Neural cell (in vitro differentiated cells): Measurements from ENCODE around the gene TCF12. TPM values are rescaled to one million over a fixed set of nuclear protein-coding genes. Genes with fewer than 3 reads are reported as not detected.

Experiments
- H2AFZ ChIP-seq: fragments of 200-600, 300-800 bp; sonication (generic), shearing (Covaris generic); 2 replicates; pipeline ENCODE4 v1.6.0; 2014; ENCODE audit warnings: low read depth, mild to moderate bottlenecking, antibody characterized with exemption, low read length, moderate library complexity
- H3F3A ChIP-seq: fragments of 200-600 bp; shearing (Covaris generic); 2 replicates; pipeline ENCODE4 v1.6.1; 2016; ENCODE audit warnings: mild to moderate bottlenecking, moderate library complexity, mixed read lengths, antibody characterized with exemption, low read length; ENCODE audit not compliant: insufficient read depth, poor library complexity, severe bottlenecking
- H3K27ac ChIP-seq: fragments of 200-600, 300-800 bp; sonication (generic), shearing (Covaris generic); 2 replicates; pipeline ENCODE4 v1.5.1; 2014; ENCODE audit warnings: mild to moderate bottlenecking, low read length, moderate library complexity
- H3K27me3 ChIP-seq: fragments of 300-800, 200-600 bp; sonication (generic), shearing (Covaris generic); 2 replicates; pipeline ENCODE4 v1.6.0; 2014; ENCODE audit warnings: mild to moderate bottlenecking, low read depth, low read length, moderate library complexity; ENCODE audit not compliant: insufficient read depth
- H3K36me3 ChIP-seq: fragments of 300-800, 200-600 bp; sonication (generic), shearing (Covaris generic); 2 replicates; pipeline ENCODE4 v1.5.1; 2014; ENCODE audit warnings: mild to moderate bottlenecking, antibody characterized with exemption, low read length, moderate library complexity; ENCODE audit not compliant: insufficient read depth
- H3K4me2 ChIP-seq: fragments of 300-800, 200-600 bp; sonication (generic), shearing (Covaris generic); 2 replicates; pipeline ENCODE4 v1.6.0; 2014; ENCODE audit warnings: mild to moderate bottlenecking, low read length
- H3K4me3 ChIP-seq: fragments of 300-800, 200-600 bp; sonication (generic), shearing (Covaris generic); 2 replicates; pipeline ENCODE4 v1.5.1; 2014; ENCODE audit warnings: mild to moderate bottlenecking, low read length, moderate library complexity
- H3K79me2 ChIP-seq: fragments of 200-600 bp; shearing (Covaris generic); replicated peaks from 2 replicates; pipeline ENCODE4 v1.6.0; 2014; ENCODE audit warnings: mild to moderate bottlenecking, low read length, moderate library complexity; ENCODE audit not compliant: insufficient read depth
- H3K9ac ChIP-seq: fragments of 300-800, 200-600 bp; sonication (generic), shearing (Covaris generic); 2 replicates; pipeline ENCODE4 v1.6.1; 2016; ENCODE audit warnings: mild to moderate bottlenecking, low read length, mixed read lengths
- H3K9me2 ChIP-seq: fragments of 200-600 bp; shearing (Covaris generic); 2 replicates; pipeline ENCODE4 v1.6.1; 2016; ENCODE audit warnings: mild to moderate bottlenecking, low read length, mixed read lengths; ENCODE audit not compliant: insufficient read depth
- H3K9me3 ChIP-seq: fragments of 200-600, 300-800 bp; sonication (generic), shearing (Covaris generic); 2 replicates; pipeline ENCODE4 v1.6.1; 2016; ENCODE audit warnings: mild to moderate bottlenecking, mixed run types, low read length, moderate library complexity, mixed read lengths
- H4K20me1 ChIP-seq: fragments of 200-600 bp; shearing (Covaris generic); 2 replicates; pipeline ENCODE4 v1.6.1; 2016; ENCODE audit warnings: mild to moderate bottlenecking, mixed run types; ENCODE audit not compliant: insufficient read depth
- CTCF ChIP-seq: fragments of 450-650 bp; IDR thresholded peaks from 2 replicates; pipeline ENCODE4 v1.5.1; 2014; ENCODE audit warnings: antibody characterized with exemption, mild to moderate bottlenecking, moderate library complexity; ENCODE audit not compliant: poor library complexity, severe bottlenecking
- EP300 ChIP-seq: fragments of 450-650 bp; conservative IDR thresholded peaks from 2 replicates; pipeline ENCODE4 v1.6.1; 2014; ENCODE audit warnings: antibody characterized with exemption, mild to moderate bottlenecking, moderate library complexity; ENCODE audit not compliant: poor library complexity, severe bottlenecking
- EZH2 ChIP-seq: fragments of 200-600, 300-800 bp; shearing (Covaris generic), sonication (generic); IDR thresholded peaks from 2 replicates; pipeline ENCODE4 v1.6.1; 2014; ENCODE audit warnings: antibody characterized with exemption, low read length, borderline replicate concordance, mild to moderate bottlenecking; ENCODE audit not compliant: insufficient read depth, poor library complexity, severe bottlenecking
- MXI1 ChIP-seq: fragments of 450-650 bp; conservative IDR thresholded peaks from 2 replicates; pipeline ENCODE4 v1.6.1; 2014; ENCODE audit warnings: antibody characterized with exemption, mild to moderate bottlenecking; ENCODE audit not compliant: poor library complexity, severe bottlenecking
- POLR2AphosphoS5 ChIP-seq: IDR thresholded peaks from 2 replicates; pipeline ENCODE4 v1.6.1; 2012
- RAD21 ChIP-seq: fragments of 450-650 bp; conservative IDR thresholded peaks from 2 replicates; pipeline ENCODE4 v1.6.1; 2014; ENCODE audit warnings: antibody characterized with exemption, mild to moderate bottlenecking, moderate library complexity
- REST ChIP-seq: IDR thresholded peaks from 2 replicates; pipeline ENCODE4 v1.6.1; 2012; ENCODE audit warnings: borderline replicate concordance
- SMC3 ChIP-seq: fragments of 450-650 bp; conservative IDR thresholded peaks from 2 replicates; pipeline ENCODE4 v1.6.1; 2014; ENCODE audit warnings: antibody characterized with exemption, mild to moderate bottlenecking, moderate library complexity; ENCODE audit not compliant: poor library complexity
- TAF1 ChIP-seq: IDR thresholded peaks from 2 replicates; pipeline ENCODE4 v1.6.1; 2012; ENCODE audit warnings: low read depth
- polyA plus RNA-seq: library from polyadenylated mRNA; depleted of rRNA; stranded (reverse); fragments of >200 nt; gene quantifications from 2 replicates; pipeline ENCODE4 v1.2.3, GENCODE V29; 2014

TCF12 gene
- polyA plus RNA-seq, 1 donor from 2014 or later, result 52.7 TPM

GRCh38 chr15:57220205-57220604 lies 301.8 kb downstream of the TCF12 start:
- Histone ChIP-seq H3K36me3 (no peaks in the 10 kb centered on the region), H4K20me1 (no peaks in the 10 kb centered on the region), H2AFZ (no peak overlapping the region), H3K4me2 (no peak overlapping the region), H3K27ac (no peak overlapping the region), H3F3A (no peaks in the 10 kb centered on the region), H3K9me3 (no peaks in the 10 kb centered on the region), H3K9me2 (no peaks in the 10 kb centered on the region), H3K79me2 (peaks cover 50% of the 10 kb centered on the region), H3K9ac (no peak overlapping the region), H3K27me3 (no peaks in the 10 kb centered on the region), H3K4me3 (no peak overlapping the region)
- no peak for TF ChIP-seq TAF1
- no peak for TF ChIP-seq REST
- TF ChIP-seq POLR2AphosphoS5, result no peak
- no peak for TF ChIP-seq SMC3
- TF ChIP-seq MXI1, result no peak
- no peak for TF ChIP-seq EP300
- TF ChIP-seq CTCF, result no peak
- TF ChIP-seq RAD21, result no peak

- no peaks in the 10 kb centered on the region for H3K9me3 ChIP-seq
- H2AFZ ChIP-seq, result no peak overlapping the region
- no peaks in the 10 kb centered on the region for H3K27me3 ChIP-seq
- TF ChIP-seq TAF1, result no peak
- no peak for TF ChIP-seq EZH2
- no peak for TF ChIP-seq POLR2AphosphoS5
- TF ChIP-seq SMC3, result no peak
- no peak for TF ChIP-seq REST
- no peak for TF ChIP-seq EP300
- no peak for TF ChIP-seq CTCF
- no peak for TF ChIP-seq RAD21
- TF ChIP-seq MXI1, result no peak
- H3F3A ChIP-seq, result no peaks in the 10 kb centered on the region
- H3K4me2 ChIP-seq, result no peak overlapping the region
- H4K20me1 ChIP-seq, result no peaks in the 10 kb centered on the region
- peaks cover 50% of the 10 kb centered on the region for H3K79me2 ChIP-seq
- no peaks in the 10 kb centered on the region for H3K36me3 ChIP-seq
- H3K4me3 ChIP-seq, result no peak overlapping the region
- H3K27ac ChIP-seq, result no peak overlapping the region
- no peak overlapping the region for H3K9ac ChIP-seq
- no peaks in the 10 kb centered on the region for H3K9me2 ChIP-seq
Observed at GRCh38 chr15:57221134-57221533, 302.7 kb downstream of the TCF12 start.
